ENCODE data around the gene KIF20B. TPM values are rescaled to one million over a fixed set of nuclear protein-coding genes. Genes with fewer than 3 reads are reported as not detected.
"Not testable (repeated sequence)": the region's sequence is repeated elsewhere in the genome, so short reads cannot be mapped to it uniquely, and the experiment has no call there.

Gene KIF20B
- total RNA-seq, 1 experiment from 2014 or later, result 8.8 TPM

GRCh38 chr10:89773081-89773480 is 71.7 kb downstream of the KIF20B start:
- DNase-seq (ENCODE audit: low spot score), result no peak

- DNase-seq (ENCODE audit: low spot score), result no peak
Measured at GRCh38 chr10:89776665-89777064, 75.3 kb downstream of the KIF20B start.

DNA sequence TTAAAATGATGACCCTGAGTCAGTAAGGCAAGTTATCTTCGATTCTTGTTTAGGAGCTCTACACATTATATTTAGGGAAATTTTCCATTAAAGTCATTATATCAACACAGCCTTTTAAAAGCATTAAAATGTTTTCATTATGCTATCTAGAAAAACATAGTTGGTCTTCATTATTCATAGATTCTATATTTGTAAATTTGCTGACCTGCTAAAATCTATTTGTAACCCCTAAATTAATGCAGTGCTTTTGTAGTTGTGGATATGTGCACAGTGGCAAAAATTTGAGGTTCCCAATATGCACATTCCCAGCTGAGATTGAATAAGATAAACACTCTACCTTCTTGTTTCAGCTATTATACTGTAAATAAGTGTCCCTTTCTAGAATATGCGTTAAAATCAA is 81.1 kb downstream of the KIF20B start:
- DNase-seq (ENCODE audit: low spot score), result no peak

DNA sequence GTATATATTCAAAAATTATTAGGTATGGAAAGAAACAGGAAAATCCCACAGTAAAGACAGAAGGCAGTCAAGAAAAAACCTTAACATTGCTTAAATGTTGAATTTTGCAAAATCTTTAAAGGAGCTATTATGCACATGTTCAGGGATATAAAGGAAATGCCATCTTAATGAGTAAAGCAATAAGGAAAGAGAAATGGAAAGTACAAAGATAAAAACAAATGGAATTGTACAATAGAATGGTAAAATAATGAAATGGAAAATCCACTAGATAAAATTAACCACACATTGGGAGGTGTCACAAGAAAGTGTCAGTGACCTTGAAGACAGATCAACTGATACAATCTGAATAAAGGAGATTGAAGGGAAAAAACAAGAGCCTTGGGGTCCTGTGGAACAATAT is 82.0 kb downstream of the KIF20B start:
- no peak for DNase-seq (ENCODE audit: low spot score)

DNA sequence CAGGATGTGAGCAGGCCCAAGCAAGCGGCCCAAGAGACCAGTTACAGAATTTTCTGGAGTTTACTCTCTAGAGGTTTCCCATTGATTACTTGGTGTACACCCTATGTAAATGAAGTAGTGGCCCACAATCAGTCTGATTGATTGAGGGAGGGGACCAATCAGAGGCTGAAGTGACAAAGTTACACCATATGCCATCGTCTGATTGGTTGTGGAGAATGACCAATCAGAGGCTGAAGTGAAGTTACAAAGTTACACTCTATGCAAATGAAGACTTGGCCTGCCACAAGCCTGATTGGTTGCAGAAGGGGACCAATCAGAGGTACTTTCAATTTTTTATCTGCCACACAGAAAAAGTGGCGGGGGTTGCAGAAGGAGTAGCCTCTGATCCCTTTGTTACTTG is 83.7 kb downstream of the KIF20B start:
- DNase-seq (ENCODE audit: low spot score), result no peak

- DNase-seq (ENCODE audit: low spot score), result no peak
Measured at GRCh38 chr10:89789188-89789877, 87.9 kb downstream of the KIF20B start.

DNA sequence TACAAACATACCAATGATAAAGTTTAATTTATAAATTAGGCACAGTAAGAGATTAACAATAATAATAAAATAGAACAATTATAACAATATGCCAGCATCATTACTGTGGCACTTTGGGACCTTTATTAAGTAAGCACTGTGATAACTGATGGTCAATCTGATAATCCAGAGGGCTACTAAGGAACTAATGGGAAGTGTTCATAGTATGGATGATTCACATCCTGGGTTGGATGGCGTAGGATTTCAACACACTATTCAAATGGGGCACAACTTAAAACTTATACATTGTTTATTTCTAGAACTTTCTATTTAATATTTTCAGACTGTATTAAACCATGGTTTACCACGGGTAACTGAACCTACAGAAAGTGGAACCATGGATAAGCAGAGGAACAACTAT is 90.8 kb downstream of the KIF20B start:
- DNase-seq (ENCODE audit: low spot score), result no peak

- DNase-seq (ENCODE audit: low spot score), result peak; percentile 86
Measured at GRCh38 chr10:89793649-89794254, 92.4 kb downstream of the KIF20B start.

GRCh38 chr10:89795840-89796239 is 94.5 kb downstream of the KIF20B start:
- DNase-seq (ENCODE audit: low spot score), result no peak

DNA sequence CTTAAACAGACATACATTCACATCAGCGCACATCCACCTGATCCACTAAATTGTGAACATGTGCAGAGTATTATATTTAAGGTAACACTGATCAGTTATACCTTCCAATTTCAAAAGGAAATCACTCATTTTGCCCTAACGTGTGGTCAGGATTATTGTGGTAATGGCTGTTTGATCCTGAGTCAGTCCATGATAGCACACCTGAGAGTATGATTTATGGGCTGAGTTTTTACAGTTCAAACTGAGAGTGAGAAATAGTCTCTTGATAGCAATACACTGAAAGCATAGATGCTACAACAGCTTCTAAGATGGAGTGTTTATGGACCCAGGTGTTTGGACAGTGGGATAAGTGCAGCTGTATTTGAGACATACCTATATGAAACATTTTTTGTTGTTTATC is 96.7 kb downstream of the KIF20B start:
- DNase-seq (ENCODE audit: low spot score), result no peak

- DNase-seq (ENCODE audit: low spot score), result no peak
Measured at GRCh38 chr10:89799573-89799972, 98.2 kb downstream of the KIF20B start.

DNA sequence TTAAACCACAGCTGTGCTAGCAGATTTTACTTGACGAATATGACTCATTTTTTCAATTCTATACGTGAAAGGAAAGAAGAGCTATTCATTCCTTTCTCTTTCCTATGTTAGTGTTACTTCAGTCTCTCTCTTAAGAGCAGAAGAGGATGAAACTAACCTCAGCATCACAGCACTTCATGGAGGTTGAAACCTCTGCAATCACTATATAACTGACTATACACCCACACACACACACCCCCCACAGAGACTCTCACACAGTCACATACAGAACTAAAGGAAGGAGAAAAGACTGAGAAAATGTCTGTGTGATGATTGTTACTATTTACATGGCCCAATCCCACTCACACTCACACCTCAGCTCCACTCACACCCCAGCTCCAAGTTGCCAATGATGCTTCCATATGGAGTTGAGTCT is 104.2 kb downstream of the KIF20B start:
- no peak for DNase-seq (ENCODE audit: low spot score)

GRCh38 chr10:89808842-89809241 is 107.5 kb downstream of the KIF20B start:
- DNase-seq (ENCODE audit: low spot score), result no peak

- DNase-seq (ENCODE audit: low spot score), result no peak
Measured at GRCh38 chr10:89809766-89810165, 108.4 kb downstream of the KIF20B start.

DNA sequence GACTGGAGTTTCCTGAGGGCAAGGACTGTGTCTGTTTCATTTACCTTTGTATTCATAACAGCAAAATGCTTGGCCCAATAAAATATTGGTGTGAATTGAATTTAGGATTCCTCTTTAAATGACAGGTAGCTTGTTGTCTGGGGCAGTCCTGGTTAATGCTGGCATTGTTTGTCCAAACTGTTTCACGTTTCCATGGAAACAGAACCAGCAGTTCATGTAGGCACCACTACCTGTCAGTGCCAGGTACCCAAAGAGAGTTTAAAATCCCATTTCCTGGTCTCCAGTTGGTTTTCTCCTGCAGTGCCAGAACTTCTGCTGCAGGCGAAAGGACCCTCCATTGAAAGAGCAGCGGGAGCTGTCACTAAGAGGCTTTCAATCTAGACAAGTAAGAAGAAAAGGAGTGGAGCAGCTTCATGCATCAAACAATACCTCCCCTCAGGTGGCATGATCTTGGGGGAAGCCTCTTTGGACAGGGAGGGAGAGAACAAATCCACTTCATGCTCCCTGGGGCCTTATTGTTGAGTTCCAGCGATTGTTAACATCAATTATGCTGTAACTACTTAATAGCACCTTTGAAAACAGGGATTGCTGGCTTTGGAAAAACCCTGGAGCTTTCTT is 109.6 kb downstream of the KIF20B start:
- peak; percentile 36 for DNase-seq (ENCODE audit: low spot score)

DNA sequence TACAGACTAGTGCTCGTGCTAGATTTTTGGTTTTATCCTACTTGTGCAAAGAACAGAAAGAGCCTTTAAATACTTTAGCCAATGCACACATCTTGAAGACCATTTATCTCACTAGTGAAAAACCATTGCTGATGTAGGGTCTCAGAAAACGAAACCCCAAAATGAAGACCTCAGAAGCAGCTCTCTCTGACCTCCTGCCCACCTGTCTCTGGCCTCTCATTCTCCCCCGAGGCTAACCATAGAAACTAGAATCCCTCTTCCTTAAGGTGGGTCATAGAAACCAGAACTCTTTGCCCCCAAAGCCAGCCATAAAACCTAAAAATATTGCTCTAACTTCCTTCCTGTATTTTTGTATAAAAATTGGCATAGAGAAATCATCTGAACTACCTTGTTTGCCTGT is 112.2 kb downstream of the KIF20B start:
- no peak for DNase-seq (ENCODE audit: low spot score)

DNA sequence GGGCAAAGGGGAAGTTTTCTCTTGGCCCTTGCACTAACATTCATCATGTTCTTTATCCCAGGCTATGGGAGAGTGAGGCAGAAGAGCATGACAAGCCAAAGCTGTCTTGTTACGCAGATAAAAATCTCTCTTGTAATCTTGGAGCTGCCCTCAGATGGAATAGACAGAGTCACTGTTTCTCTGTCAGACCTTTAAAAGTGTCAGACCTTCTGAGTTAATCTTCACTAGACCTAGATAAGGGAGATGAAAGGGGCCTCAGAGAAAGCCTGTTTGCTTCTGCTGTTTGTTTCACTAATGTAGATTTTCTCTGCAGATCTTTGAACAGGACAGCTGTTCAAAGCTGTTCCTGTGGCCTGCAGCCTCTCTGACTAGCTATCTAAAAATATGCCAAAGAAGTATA is 112.9 kb downstream of the KIF20B start:
- DNase-seq (ENCODE audit: low spot score), result no peak

- no peak for DNase-seq (ENCODE audit: low spot score)
Measured at GRCh38 chr10:89815049-89815853, 113.9 kb downstream of the KIF20B start.

DNA sequence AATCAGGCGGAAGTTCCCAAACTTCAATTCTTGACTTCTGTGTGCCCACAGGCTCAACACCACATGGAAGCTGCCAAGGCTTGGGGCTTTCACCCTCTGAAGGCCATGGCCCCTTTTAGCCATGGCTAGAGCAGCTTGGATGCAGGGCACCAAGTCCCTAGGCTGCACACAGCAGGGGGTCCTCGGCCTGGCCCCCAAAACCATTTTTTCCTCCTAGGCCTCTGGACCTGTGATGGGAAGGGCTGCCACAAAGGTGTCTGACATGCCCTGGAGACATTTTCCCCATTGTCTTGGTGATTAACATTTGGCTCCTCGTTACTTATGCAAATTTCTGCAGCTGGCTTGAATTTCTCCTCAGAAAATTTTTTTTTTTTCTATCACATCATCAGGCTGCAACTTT is 117.6 kb downstream of the KIF20B start:
- not testable (repeated sequence) for DNase-seq (ENCODE audit: low spot score)
